ENCODE measurements around the gene COQ5. TPM values are rescaled to one million over a fixed set of nuclear protein-coding genes. Genes with fewer than 3 reads are reported as not detected.
A peak's percentile ranks its signal among the peaks of the same experiment; 100 is the strongest.

The COQ5 gene
- total and polyA plus RNA-seq, 4 donors = 25.0 to 33.6 (median 30.6) TPM

DNA sequence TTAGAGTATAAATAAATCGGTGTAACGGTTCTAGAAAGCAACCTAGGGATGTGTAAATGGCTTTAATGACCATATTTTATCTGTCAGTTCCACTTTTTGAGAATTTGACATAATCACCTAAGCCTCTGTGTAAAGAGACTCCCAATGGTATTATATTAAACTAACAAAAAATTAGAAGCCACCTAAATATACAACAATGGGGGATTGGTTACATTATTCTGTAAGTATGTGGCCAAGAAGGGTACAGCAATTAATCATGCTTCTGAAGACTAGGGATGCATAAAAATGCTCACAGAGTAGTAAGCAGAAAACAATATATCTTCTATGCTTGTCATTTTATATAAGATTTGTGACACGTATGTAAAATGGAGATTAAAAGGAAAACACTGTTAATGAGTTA, 15.7 kb upstream of the COQ5 start:
- Histone ChIP-seq H3K9me3 (ENCODE audit: control insufficient read depth in 4 of 4, low read length in 3 of 4) (no peaks in the 10 kb centered on the region), H3K27me3 (ENCODE audit: control insufficient read depth in 4 of 4, insufficient read depth in 4 of 4, low read length in 3 of 4) (no peaks in the 10 kb centered on the region), H3K27ac (ENCODE audit: low read depth in 1 of 2, low read length in 2 of 2) (no peak overlapping the region), H3K4me1 (ENCODE audit: control insufficient read depth in 4 of 4, insufficient read depth in 4 of 4, low read length in 3 of 4) (peaks cover 19 to 31% (median 21%) of the 10 kb centered on the region in 4 donors), H3K9ac (ENCODE audit: low read depth in 1 of 2, low read length in 2 of 2) (no peak overlapping the region), H3K36me3 (ENCODE audit: control insufficient read depth in 4 of 4, insufficient read depth in 3 of 4, low read depth in 1 of 4, low read length in 3 of 4) (peaks cover 8 to 29% (median 20%) of the 10 kb centered on the region in 4 donors), H3K4me3 (ENCODE audit: low read depth in 1 of 3, low read length in 3 of 3) (no peak overlapping the region)
- 93% methylated on average over 3 of the region's 3 CpGs for WGBS
- TF ChIP-seq REST (IDR thresholded peaks at IDR 0.05) (no peak), MAX (IDR thresholded peaks at IDR 0.05) (no peak), ATF3 (IDR thresholded peaks at IDR 0.05) (no peak), GABPA (IDR thresholded peaks at IDR 0.05 in 1 of 2, conservative IDR thresholded peaks at IDR 0.05 in 1 of 2) (no peak), RAD21 (IDR thresholded peaks at IDR 0.05) (no peak)
- DNase-seq (ENCODE audit: low spot score) = no peak

GRCh38 chr12:120542166-120542565, 13.2 kb upstream of the COQ5 start:
- Histone ChIP-seq H3K27ac (ENCODE audit: low read depth in 1 of 2, low read length in 2 of 2) (no peak overlapping the region), H3K27me3 (ENCODE audit: control insufficient read depth in 4 of 4, insufficient read depth in 4 of 4, low read length in 3 of 4) (no peaks in the 10 kb centered on the region), H3K9me3 (ENCODE audit: control insufficient read depth in 4 of 4, low read length in 3 of 4) (no peaks in the 10 kb centered on the region), H3K4me3 (ENCODE audit: low read depth in 1 of 3, low read length in 3 of 3) (no peak overlapping the region), H3K9ac (ENCODE audit: low read depth in 1 of 2, low read length in 2 of 2) (no peak overlapping the region), H3K4me1 (ENCODE audit: control insufficient read depth in 4 of 4, insufficient read depth in 4 of 4, low read length in 3 of 4) (peaks cover 17 to 41% (median 36%) of the 10 kb centered on the region in 4 donors), H3K36me3 (ENCODE audit: control insufficient read depth in 4 of 4, insufficient read depth in 3 of 4, low read depth in 1 of 4, low read length in 3 of 4) (peaks cover 4 to 10% (median 5%) of the 10 kb centered on the region in 4 donors)
- no peak for DNase-seq (ENCODE audit: low spot score)
- no peak for TF ChIP-seq FOXA2 (IDR thresholded peaks at IDR 0.05)
- no peak for TF ChIP-seq HNF4A (conservative IDR thresholded peaks at IDR 0.05)
- no peak for TF ChIP-seq NR2F2 (IDR thresholded peaks at IDR 0.05)
- TF ChIP-seq YY1 (IDR thresholded peaks at IDR 0.05) = no peak
- TF ChIP-seq HNF4G (IDR thresholded peaks at IDR 0.05) = no peak
- 97% methylated on average over 5 of the region's 5 CpGs for WGBS

- Histone ChIP-seq H3K4me3 (ENCODE audit: low read depth in 1 of 3, low read length in 3 of 3) (no peak overlapping the region), H3K4me1 (ENCODE audit: control insufficient read depth in 4 of 4, insufficient read depth in 4 of 4, low read length in 3 of 4) (peaks cover 21 to 58% (median 50%) of the 10 kb centered on the region in 4 donors), H3K9me3 (ENCODE audit: control insufficient read depth in 4 of 4, low read length in 3 of 4) (no peaks in the 10 kb centered on the region), H3K27ac (ENCODE audit: low read depth in 1 of 2, low read length in 2 of 2) (peak overlapping the region; percentile 61 to 64), H3K36me3 (ENCODE audit: control insufficient read depth in 4 of 4, insufficient read depth in 3 of 4, low read depth in 1 of 4, low read length in 3 of 4) (peaks cover 0 to 3% (median under 1%) of the 10 kb centered on the region in 4 donors), H3K27me3 (ENCODE audit: control insufficient read depth in 4 of 4, insufficient read depth in 4 of 4, low read length in 3 of 4) (no peaks in the 10 kb centered on the region), H3K9ac (ENCODE audit: low read depth in 1 of 2, low read length in 2 of 2) (no peak overlapping the region)
- TF ChIP-seq RXRA (IDR thresholded peaks at IDR 0.05) = peak in 1 of 2 donors; percentile 5
- no peak for TF ChIP-seq JUND (IDR thresholded peaks at IDR 0.05)
- DNase-seq (ENCODE audit: low spot score) = no peak
- 7% methylated on average over 3 of the region's 3 CpGs for WGBS
Observed at GRCh38 chr12:120540445-120540844, 11.5 kb upstream of the COQ5 start.
